ENCODE results near the gene GRID1. TPM values are rescaled to one million over a fixed set of nuclear protein-coding genes. Genes with fewer than 3 reads are reported as not detected.

The GRID1 gene
- total and polyA plus RNA-seq, 10 of the 15 experiments (the other 5 are each of a cell fraction or from before 2014, with no cell fraction given), result 0.04 to 0.62 (median 0.08) TPM; not detected in 5

DNA sequence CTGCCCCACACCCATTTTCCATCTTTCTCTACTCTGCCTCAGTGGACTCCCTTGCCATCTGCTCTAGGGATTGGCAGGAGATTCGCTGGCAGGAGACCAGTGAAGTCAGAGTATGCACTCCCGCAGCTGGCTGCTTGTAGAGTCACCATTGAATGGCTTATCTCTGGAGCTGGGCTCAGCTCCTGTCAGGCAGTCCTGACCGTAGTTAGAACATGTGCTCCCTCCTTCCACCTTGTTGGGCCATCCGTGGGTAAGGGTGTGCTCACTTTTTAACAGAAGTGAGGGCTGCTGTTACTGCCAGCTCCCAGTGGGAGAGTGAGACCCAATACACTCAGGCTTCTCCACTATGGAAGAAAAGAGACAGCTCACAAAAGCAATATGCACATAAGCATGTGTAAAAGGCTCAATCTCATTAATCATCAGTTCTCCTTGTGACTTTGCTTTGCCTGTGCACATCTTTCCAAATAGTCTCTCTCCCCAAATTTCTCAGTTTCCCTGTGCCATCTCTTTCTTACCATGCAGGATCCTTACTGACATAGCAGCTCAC is 773.3 kb downstream of the GRID1 start:
- BruUV-seq (replicated peaks), result no TSS peak
- FAIRE-seq, result no peak
- Histone ChIP-seq H3K9ac (ENCODE audit: control insufficient read depth, insufficient read depth, low read length) (no peak overlapping the region), H3K79me2 (ENCODE audit: control insufficient read depth, insufficient read depth, low read length) (no peaks in the 10 kb centered on the region), H3K27ac (ENCODE audit: control insufficient read depth, insufficient read depth) (no peak overlapping the region), H2AFZ (ENCODE audit: control insufficient read depth, low read depth, low read length) (no peak overlapping the region), H4K20me1 (ENCODE audit: control insufficient read depth, insufficient read depth) (no peaks in the 10 kb centered on the region), H3K4me1 (ENCODE audit: control insufficient read depth, insufficient read depth, low read length) (no peaks in the 10 kb centered on the region), H3K4me3 (no peak overlapping the region), H3K36me3 (ENCODE audit: control insufficient read depth in 2 of 2, insufficient read depth in 2 of 2, low read length in 1 of 2) (no peaks in the 10 kb centered on the region), H3K9me3 (replicated peaks; ENCODE audit: control insufficient read depth, insufficient read depth, low read length) (no peaks in the 10 kb centered on the region), H3K4me2 (ENCODE audit: control insufficient read depth, insufficient read depth) (no peak overlapping the region), H3K27me3 (replicated peaks in 1 of 2; ENCODE audit: control insufficient read depth in 2 of 2, insufficient read depth in 2 of 2, low read length in 1 of 2) (no peaks in the 10 kb centered on the region)
- ChIA-PET RAD21 (ENCODE audit: unreplicated experiment) (no interaction called here), CTCF (no interaction called here), POLR2A (no interaction called here), SMC1A (ENCODE audit: uncharacterized antibody, unreplicated experiment) (interaction anchor here (1.3 to 1.4 kb wide), 2 partner anchors 9 to 21 kb away, joined by 3 to 4 read pairs; no protein-coding TSS in a partner anchor)
- in situ Hi-C loops (cut with MboI) (no loop called here), intact Hi-C loops (cut with micrococcal nuclease; ENCODE audit: unreplicated experiment) (no loop called here)
- no peak for DNase-seq (ENCODE audit: low read depth, low spot score)
- no peak for TF ChIP-seq ATF2 (IDR thresholded peaks at IDR 0.05; ENCODE audit: low read length)
- no peak for TF ChIP-seq CHD2 (IDR thresholded peaks at IDR 0.05; ENCODE audit: borderline replicate concordance, low read depth, low read length)
- no peak for TF ChIP-seq HDAC2 (IDR thresholded peaks at IDR 0.05)
- no peak for TF ChIP-seq POLR2A (IDR thresholded peaks at IDR 0.05; ENCODE audit: low read depth, low read length)
- no peak for TF ChIP-seq YY1 (IDR thresholded peaks at IDR 0.05; ENCODE audit: low read depth, low read length)
- no peak for TF ChIP-seq RELB (IDR thresholded peaks at IDR 0.05; ENCODE audit: low read depth)
- TF ChIP-seq CBX5 (IDR thresholded peaks at IDR 0.05; ENCODE audit: low read depth), result no peak
- TF ChIP-seq PAX5 (IDR thresholded peaks at IDR 0.05; ENCODE audit: borderline replicate concordance, low read depth, low read length), result no peak
- no peak for TF ChIP-seq ZNF207 (IDR thresholded peaks at IDR 0.05; ENCODE audit: borderline replicate concordance)
- TF ChIP-seq SPI1 (IDR thresholded peaks at IDR 0.05; ENCODE audit: borderline replicate concordance, insufficient read depth, low read depth, low read length), result no peak
- no peak for TF ChIP-seq CREB1 (IDR thresholded peaks at IDR 0.05; ENCODE audit: low read depth)
- no peak for TF ChIP-seq ATF3 (IDR thresholded peaks at IDR 0.05; ENCODE audit: borderline replicate concordance, extremely low read depth, low read depth, low read length)
- TF ChIP-seq PML (IDR thresholded peaks at IDR 0.05; ENCODE audit: low read length), result no peak
- TF ChIP-seq SREBF2 (IDR thresholded peaks at IDR 0.05; ENCODE audit: low read length), result no peak
- TF ChIP-seq GABPA (IDR thresholded peaks at IDR 0.05; ENCODE audit: low read depth), result no peak
- no peak for ATAC-seq
- 0% methylated on average over 4 of the region's 4 CpGs for WGBS (ENCODE audit: insufficient coverage, insufficient replicate concordance, low lambda C conversion rate, missing lambda C conversion rate)
